Panc1 (cell line): ENCODE measurements around the gene NFATC2. TPM values are rescaled to one million over a fixed set of nuclear protein-coding genes. Genes with fewer than 3 reads are reported as not detected.

Source experiments
- ATAC-seq: fragments of 200-7000 bp; cut with Tn5 transposase; 2 replicates; pipeline ENCODE4 v1.9.1; 2020; ENCODE audit warnings: mild to moderate bottlenecking, moderate library complexity
- BruUV-seq: library from RNA; stranded (reverse); fragments of 400-500 nt; replicated peaks from 2 replicates; lab custom pipeline; 2021; lab: Mats Ljungman, UMichigan
- CTCF ChIA-PET: fragments of 300-600 bp; sonication (Branson Sonifier 250); formaldehyde crosslinking; loops from one replicate; lab custom pipeline; 2022; ENCODE audit warnings: antibody characterized with exemption; lab: Charles Lee
- POLR2A ChIA-PET: fragments of 300-600 bp; sonication (Branson Sonifier 250); formaldehyde crosslinking; loops from one replicate; lab custom pipeline; 2022; ENCODE audit warnings: antibody characterized with exemption; lab: Charles Lee
- DNase-seq: peaks from one replicate; pipeline ENCODE4 v3.0.0-alpha.2; 2010; ENCODE audit warnings: low read depth, low spot score
- H3K27ac ChIP-seq: 2 replicates; pipeline ENCODE4 v1.5.1; 2011; ENCODE audit warnings: mild to moderate bottlenecking, low read length, inconsistent platforms
- H3K27me3 ChIP-seq: fragments of 200-500 bp; sonication (Bioruptor generic); 2 replicates; pipeline ENCODE4 v1.6.0; 2014; ENCODE audit warnings: low read length, inconsistent platforms; ENCODE audit not compliant: control insufficient read depth, insufficient read depth
- H3K36me3 ChIP-seq: fragments of 200-500 bp; sonication (Bioruptor generic); 2 replicates; pipeline ENCODE4 v1.5.1; 2014; ENCODE audit warnings: inconsistent platforms, mild to moderate bottlenecking, low read length, moderate library complexity; ENCODE audit not compliant: control insufficient read depth, insufficient read depth
- H3K4me1 ChIP-seq: 2 replicates; pipeline ENCODE4 v1.5.1; 2011; ENCODE audit warnings: inconsistent platforms, mild to moderate bottlenecking, low read length, moderate library complexity; ENCODE audit not compliant: control insufficient read depth, insufficient read depth
- H3K4me3 ChIP-seq, 2 experiments: 2 replicates each; pipeline ENCODE4 v1.5.1; 2011 to 2012; ENCODE audit warnings: low read depth in 2 of 2, low read length in 2 of 2, mild to moderate bottlenecking in 2 of 2, inconsistent platforms in 1 of 2, moderate library complexity in 1 of 2
- H3K9me3 ChIP-seq: fragments of 200-500 bp; sonication (Bioruptor generic); 2 replicates; pipeline ENCODE4 v1.5.1; 2014; ENCODE audit warnings: low read depth, mild to moderate bottlenecking, inconsistent platforms, low read length, moderate library complexity; ENCODE audit not compliant: control insufficient read depth, insufficient read depth
- POLR2AphosphoS5 ChIP-seq: IDR thresholded peaks from 2 replicates; pipeline ENCODE4 v1.6.1; 2012; ENCODE audit warnings: mild to moderate bottlenecking, low read depth, low read length, moderate library complexity
- REST ChIP-seq, 2 experiments: IDR thresholded peaks; 2 replicates each; pipeline ENCODE4 v1.6.1; 2011 to 2012; ENCODE audit warnings: low read depth in 2 of 2, control low read depth in 1 of 2, low read length in 1 of 2, mild to moderate bottlenecking in 1 of 2, moderate library complexity in 1 of 2; ENCODE audit not compliant: insufficient read depth in 1 of 2
- SIN3A ChIP-seq: IDR thresholded peaks from 2 replicates; pipeline ENCODE4 v1.6.1; 2012; ENCODE audit warnings: low read depth, mild to moderate bottlenecking, low read length, moderate library complexity, borderline replicate concordance; ENCODE audit not compliant: insufficient read depth
- TCF7L2 ChIP-seq: IDR thresholded peaks from 2 replicates; pipeline ENCODE4 v1.6.1; 2011; ENCODE audit warnings: mild to moderate bottlenecking, low read depth, low read length, inconsistent platforms
- in situ Hi-C: cut with HindIII; loops from 2 replicates; pipeline ENCODE4 v1.10.0; 2016; ENCODE audit warnings: low sequenced_read_pairs, low pct_unique_long_range_greater_than_20kb
- intact Hi-C: fragments of 100-400 bp; cut with micrococcal nuclease; formaldehyde crosslinking; loops from one replicate; pipeline ENCODE4 v1.10.0; 2022; ENCODE audit not compliant: unreplicated experiment
- total RNA-seq: library from RNA; stranded (reverse); gene quantifications from one replicate; pipeline ENCODE4 v1.2.1, GENCODE V29; 2021; ENCODE audit not compliant: unreplicated experiment
- TF ChIP-seq, protein P1 (sequence below): fragments of 450-650 bp; IDR thresholded peaks from 2 replicates; pipeline ENCODE4 v1.5.1; 2017; ENCODE audit warnings: mild to moderate bottlenecking

The NFATC2 gene
- total RNA-seq, 1 experiment from 2014 or later, result 10.6 TPM

GRCh38 chr20:51386586-51386985 lies 155.9 kb downstream of the NFATC2 start:
- POLR2A ChIA-PET, result no interaction called here
- H3K4me1 ChIP-seq, result peaks cover 11% of the 10 kb centered on the region

GRCh38 chr20:51385646-51386530 lies 156.6 kb downstream of the NFATC2 start:
- Histone ChIP-seq H3K27me3 (no peaks in the 10 kb centered on the region), H3K9me3 (no peaks in the 10 kb centered on the region), H3K4me3 (no peak overlapping the region), H3K4me1 (peaks cover 11% of the 10 kb centered on the region), H3K27ac (peak overlapping the region; percentile 24; the same call in 1 of the 2 replicates), H3K36me3 (no peaks in the 10 kb centered on the region)
- BruUV-seq, result no TSS peak
- POLR2A ChIA-PET, result no interaction called here
- CTCF ChIA-PET, result interaction anchor here (0.5 to 1.9 kb wide), 4 partner anchors 38 to 258 kb away, joined by 3 to 14 read pairs (median 4); no protein-coding TSS in a partner anchor
- DNase-seq, result peak; percentile 39
- peak; percentile 84 for ATAC-seq
- in situ Hi-C loops, result no loop called here
- intact Hi-C loops, result loop anchor here (2.0 kb wide), 1 partner anchor 209 kb away; no protein-coding TSS in a partner anchor
- TF ChIP-seq, protein P1, sequence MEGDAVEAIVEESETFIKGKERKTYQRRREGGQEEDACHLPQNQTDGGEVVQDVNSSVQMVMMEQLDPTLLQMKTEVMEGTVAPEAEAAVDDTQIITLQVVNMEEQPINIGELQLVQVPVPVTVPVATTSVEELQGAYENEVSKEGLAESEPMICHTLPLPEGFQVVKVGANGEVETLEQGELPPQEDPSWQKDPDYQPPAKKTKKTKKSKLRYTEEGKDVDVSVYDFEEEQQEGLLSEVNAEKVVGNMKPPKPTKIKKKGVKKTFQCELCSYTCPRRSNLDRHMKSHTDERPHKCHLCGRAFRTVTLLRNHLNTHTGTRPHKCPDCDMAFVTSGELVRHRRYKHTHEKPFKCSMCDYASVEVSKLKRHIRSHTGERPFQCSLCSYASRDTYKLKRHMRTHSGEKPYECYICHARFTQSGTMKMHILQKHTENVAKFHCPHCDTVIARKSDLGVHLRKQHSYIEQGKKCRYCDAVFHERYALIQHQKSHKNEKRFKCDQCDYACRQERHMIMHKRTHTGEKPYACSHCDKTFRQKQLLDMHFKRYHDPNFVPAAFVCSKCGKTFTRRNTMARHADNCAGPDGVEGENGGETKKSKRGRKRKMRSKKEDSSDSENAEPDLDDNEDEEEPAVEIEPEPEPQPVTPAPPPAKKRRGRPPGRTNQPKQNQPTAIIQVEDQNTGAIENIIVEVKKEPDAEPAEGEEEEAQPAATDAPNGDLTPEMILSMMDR, result peak; percentile 81
- TF ChIP-seq POLR2AphosphoS5, result no peak
- TF ChIP-seq TCF7L2, result no peak
- no peak for TF ChIP-seq REST (IDR thresholded peaks at IDR 0.05; ENCODE audit: insufficient read depth in 1 of 2, low read depth in 2 of 2, low read length in 1 of 2)

More at GRCh38 chr20:51386586-51386985, 155.9 kb downstream of the NFATC2 start:
- Histone ChIP-seq H3K4me3 (no peak overlapping the region), H3K9me3 (no peaks in the 10 kb centered on the region), H3K36me3 (no peaks in the 10 kb centered on the region), H3K27ac (peak overlapping the region; percentile 24; the same call in 1 of the 2 replicates), H3K27me3 (no peaks in the 10 kb centered on the region)
- intact Hi-C loops, result loop anchor here (2.0 kb wide), 1 partner anchor 208 kb away; no protein-coding TSS in a partner anchor
- CTCF ChIA-PET, result interaction anchor here (0.5 to 1.9 kb wide), 3 partner anchors 177 to 257 kb away, joined by 3 to 14 read pairs (median 5); no protein-coding TSS in a partner anchor
- in situ Hi-C loops, result no loop called here
- ATAC-seq, result no peak
- DNase-seq, result no peak
- TF ChIP-seq SIN3A (no peak), POLR2AphosphoS5 (no peak), TCF7L2 (no peak), REST (IDR thresholded peaks at IDR 0.05; ENCODE audit: insufficient read depth in 1 of 2, low read depth in 2 of 2, low read length in 1 of 2) (no peak)
- TF ChIP-seq, protein P1, result no peak
- BruUV-seq, result no TSS peak
